Spleen (tissue), 11 donors: ENCODE data around the gene MOB2. TPM values are rescaled to one million over a fixed set of nuclear protein-coding genes. Genes with fewer than 3 reads are reported as not detected.

ENCODE experiments used
- DNase-seq: peaks from one replicate; pipeline ENCODE4 v3.0.0-alpha.2; 2020
- H3K27ac ChIP-seq, 8 donors: fragments of 200-600 bp; sonication (generic) in 7 of 8; 1 replicate in 4 of 8; 2 replicates in 4 of 8; pipeline versions ENCODE4 v1.5.0 to v1.8.0; 2016 to 2021; ENCODE audit warnings: inconsistent platforms in 4 of 8, mild to moderate bottlenecking in 4 of 8, moderate library complexity in 1 of 8
- H3K27me3 ChIP-seq, 7 donors: fragments of 200-600 bp; sonication (generic) in 6 of 7; replicated peaks in 1 of 7; 1 replicate in 4 of 7; 2 replicates in 3 of 7; pipeline versions ENCODE4 v1.5.0 to v1.8.0; 2016 to 2021; ENCODE audit warnings: inconsistent platforms in 3 of 7, mild to moderate bottlenecking in 1 of 7
- H3K36me3 ChIP-seq, 6 donors: fragments of 200-600 bp; sonication (generic) in 5 of 6; 1 replicate in 4 of 6; 2 replicates in 2 of 6; pipeline versions ENCODE4 v1.5.0 to v1.8.0; 2016 to 2021; ENCODE audit warnings: inconsistent platforms in 2 of 6
- H3K4me1 ChIP-seq, 6 donors: fragments of 200-600 bp; sonication (generic) in 5 of 6; 1 replicate in 3 of 6; 2 replicates in 3 of 6; pipeline versions ENCODE4 v1.5.0 to v1.8.0; 2016 to 2021; ENCODE audit warnings: inconsistent platforms in 3 of 6
- H3K4me3 ChIP-seq, 8 donors: fragments of 200-600 bp; sonication (generic) in 7 of 8; 1 replicate in 4 of 8; 2 replicates in 4 of 8; pipeline versions ENCODE4 v1.5.0 to v1.8.0; 2016 to 2021; ENCODE audit warnings: inconsistent platforms in 4 of 8, mild to moderate bottlenecking in 4 of 8, moderate library complexity in 2 of 8
- H3K9me3 ChIP-seq, 8 donors: fragments of 200-600 bp; sonication (generic) in 7 of 8; 1 replicate in 4 of 8; 2 replicates in 4 of 8; pipeline versions ENCODE4 v1.5.0 to v1.8.0; 2016 to 2021; ENCODE audit warnings: inconsistent platforms in 4 of 8
- POLR2A ChIP-seq, 3 donors: fragments of 450-650 bp; IDR thresholded peaks; one replicate each; pipeline ENCODE4 v1.5.1; 2017; ENCODE audit warnings: antibody characterized with exemption in 3 of 3, mild to moderate bottlenecking in 1 of 3
- POLR2AphosphoS5 ChIP-seq, 3 donors: sonication (generic); formaldehyde crosslinking; IDR thresholded peaks; one replicate each; pipeline ENCODE4 v1.5.1; 2017; ENCODE audit warnings: antibody characterized with exemption in 3 of 3
- whole genome bisulfite sequencing, 5 donors: extraction: QIAGEN DNeasy Blood & Tissue Kit in 3 of 5; methylation state at CpG; one replicate each; pipeline versions ENCODE4 v1.1.5 to v1.1.7; 2013 to 2018; 5-methylcytosine and 5-hydroxymethylcytosine counted together
- intact Hi-C: fragments of 100-400 bp; cut with DNase I; formaldehyde crosslinking; loops from one replicate; pipeline ENCODE4 v1.15.0; 2023; ENCODE audit warnings: low total_unique reads
- polyA plus RNA-seq, 3 donors: library from polyadenylated mRNA; stranded (reverse); fragments of 200-250 nt; gene quantifications; one replicate each; pipeline ENCODE4 v1.2.1, GENCODE V29; 2013
- total RNA-seq, 7 donors: library from RNA; depleted of rRNA in 3 of 7; stranded (reverse); fragments of >200 nt in 3 of 7; fragmentation: NEBNext Ultra II Directional in 4 of 7; extraction: Animal tissue kit (Norgen Biotek cat#: 25700) in 4 of 7; gene quantifications; one replicate each; pipeline versions ENCODE4 v1.1.0 to v1.2.1, GENCODE V29; 2016 to 2021
- TF ChIP-seq, protein P1 (sequence below), 11 experiments: fragments of 200-600 bp in 7 of 11; fragments of 450-650 bp in 4 of 11; sonication (generic) in 4 of 11; IDR thresholded peaks in 8 of 11; conservative IDR thresholded peaks in 3 of 11; 1 replicate in 7 of 11; 2 replicates in 4 of 11; pipeline versions ENCODE4 v1.4.0 to v1.8.0; 2016 to 2021; ENCODE audit warnings: antibody characterized with exemption in 11 of 11, inconsistent platforms in 4 of 11, mild to moderate bottlenecking in 1 of 11
- donor health status: healthy with polysubstance abuse.
- donor health status: DM: no; HTN: no; CAD: no; lungs with moderate emphysema.
- donor health status: DM: no; HTN: no; CAD: no.
- donor health status: Bipolar disorder and iron deficiency.
- donor health status: healthy.
- donor health status: DM: no; HTN: no; CAD: no.
- donor health status: DM: yes; HTN: yes; CAD: no.

The MOB2 gene
- total and polyA plus RNA-seq, 10 donors: 28.1 to 51.5 (median 41.5) TPM

DNA sequence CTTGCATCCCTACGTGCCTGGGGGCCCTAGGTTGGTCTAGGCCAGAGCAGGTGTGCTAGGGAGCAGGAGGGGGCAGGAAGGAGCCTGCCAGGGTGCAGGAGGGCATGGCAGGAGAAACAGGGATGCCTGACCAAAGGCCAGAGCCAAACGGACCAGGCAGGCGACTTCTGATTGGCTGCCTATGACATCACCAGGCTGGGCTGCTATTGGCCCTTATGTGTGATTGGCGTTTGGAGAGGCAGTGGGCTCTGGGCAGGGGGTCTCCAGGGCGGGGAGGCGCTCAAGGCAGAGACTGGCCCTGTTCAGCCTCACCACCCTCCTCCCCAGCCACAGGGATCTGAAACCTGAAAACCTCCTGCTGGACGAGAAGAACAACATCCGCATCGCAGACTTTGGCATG lies 44.4 kb downstream of the MOB2 start:
- Histone ChIP-seq H3K9me3 (no peaks in the 10 kb centered on the region), H3K4me1 (peaks cover 0 to 16% (median 2%) of the 10 kb centered on the region in 6 donors), H3K27me3 (peaks cover 0 to 84% (median 4%) of the 10 kb centered on the region in 7 donors), H3K4me3 (no peak overlapping the region), H3K36me3 (no peaks in the 10 kb centered on the region), H3K27ac (no peak overlapping the region)
- no peak for DNase-seq
- TF ChIP-seq, protein P1, sequence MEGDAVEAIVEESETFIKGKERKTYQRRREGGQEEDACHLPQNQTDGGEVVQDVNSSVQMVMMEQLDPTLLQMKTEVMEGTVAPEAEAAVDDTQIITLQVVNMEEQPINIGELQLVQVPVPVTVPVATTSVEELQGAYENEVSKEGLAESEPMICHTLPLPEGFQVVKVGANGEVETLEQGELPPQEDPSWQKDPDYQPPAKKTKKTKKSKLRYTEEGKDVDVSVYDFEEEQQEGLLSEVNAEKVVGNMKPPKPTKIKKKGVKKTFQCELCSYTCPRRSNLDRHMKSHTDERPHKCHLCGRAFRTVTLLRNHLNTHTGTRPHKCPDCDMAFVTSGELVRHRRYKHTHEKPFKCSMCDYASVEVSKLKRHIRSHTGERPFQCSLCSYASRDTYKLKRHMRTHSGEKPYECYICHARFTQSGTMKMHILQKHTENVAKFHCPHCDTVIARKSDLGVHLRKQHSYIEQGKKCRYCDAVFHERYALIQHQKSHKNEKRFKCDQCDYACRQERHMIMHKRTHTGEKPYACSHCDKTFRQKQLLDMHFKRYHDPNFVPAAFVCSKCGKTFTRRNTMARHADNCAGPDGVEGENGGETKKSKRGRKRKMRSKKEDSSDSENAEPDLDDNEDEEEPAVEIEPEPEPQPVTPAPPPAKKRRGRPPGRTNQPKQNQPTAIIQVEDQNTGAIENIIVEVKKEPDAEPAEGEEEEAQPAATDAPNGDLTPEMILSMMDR (IDR thresholded peaks at IDR 0.05 in 8 of 11, conservative IDR thresholded peaks at IDR 0.05 in 3 of 11): no peak
- TF ChIP-seq POLR2AphosphoS5 (IDR thresholded peaks at IDR 0.05): no peak
- WGBS, 5 donors: 38 to 63% (median 47%) methylated on average over 5 to 9 of the region's 9 CpGs
- intact Hi-C loops: no loop called here

DNA sequence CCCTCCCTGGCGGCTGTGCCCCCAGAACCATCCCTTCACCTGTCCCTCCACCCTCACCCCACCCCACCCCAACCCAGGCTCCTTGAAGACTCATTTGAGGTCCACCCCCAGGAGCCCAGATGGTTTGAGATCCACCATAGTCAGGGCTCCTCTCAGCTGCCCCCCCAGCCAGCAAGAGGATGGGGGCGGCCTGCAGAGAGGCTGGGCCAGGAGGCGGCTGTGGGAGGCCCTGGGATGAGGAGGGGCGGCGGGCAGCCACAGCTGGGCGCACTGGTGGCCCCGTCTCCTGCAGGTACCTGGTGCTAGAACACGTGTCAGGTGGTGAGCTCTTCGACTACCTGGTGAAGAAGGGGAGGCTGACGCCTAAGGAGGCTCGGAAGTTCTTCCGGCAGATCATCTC lies 46.1 kb downstream of the MOB2 start:
- Histone ChIP-seq H3K9me3 (no peaks in the 10 kb centered on the region), H3K4me3 (no peak overlapping the region), H3K27ac (no peak overlapping the region), H3K36me3 (no peaks in the 10 kb centered on the region), H3K4me1 (peaks cover 0 to 32% (median 8%) of the 10 kb centered on the region in 6 donors), H3K27me3 (peaks cover 0 to 84% (median 5%) of the 10 kb centered on the region in 7 donors)
- TF ChIP-seq POLR2A (IDR thresholded peaks at IDR 0.05): no peak
- TF ChIP-seq POLR2AphosphoS5 (IDR thresholded peaks at IDR 0.05): no peak
- TF ChIP-seq, protein P1 (IDR thresholded peaks at IDR 0.05 in 8 of 11, conservative IDR thresholded peaks at IDR 0.05 in 3 of 11): no peak
- no peak for DNase-seq
- 76 to 93% (median 87%) methylated on average over 7 to 12 of the region's 12 CpGs for WGBS, 5 donors
- intact Hi-C loops: no loop called here

- Histone ChIP-seq H3K9me3 (no peaks in the 10 kb centered on the region), H3K27ac (no peak overlapping the region), H3K4me1 (peaks cover 0 to 33% (median 8%) of the 10 kb centered on the region in 6 donors), H3K27me3 (peaks cover 0 to 81% (median 5%) of the 10 kb centered on the region in 7 donors), H3K4me3 (no peak overlapping the region), H3K36me3 (no peaks in the 10 kb centered on the region)
- no peak for DNase-seq
- 70 to 88% (median 78%) methylated on average over 6 to 11 of the region's 11 CpGs for WGBS, 5 donors
- TF ChIP-seq POLR2A (IDR thresholded peaks at IDR 0.05): no peak
- intact Hi-C loops: no loop called here
Measured at GRCh38 chr11:1440066-1440465, 46.5 kb downstream of the MOB2 start.

GRCh38 chr11:1439341-1439740 lies 47.2 kb downstream of the MOB2 start:
- TF ChIP-seq, protein P1 (IDR thresholded peaks at IDR 0.05 in 8 of 11, conservative IDR thresholded peaks at IDR 0.05 in 3 of 11): no peak
- TF ChIP-seq POLR2AphosphoS5 (IDR thresholded peaks at IDR 0.05) (no peak), POLR2A (IDR thresholded peaks at IDR 0.05) (no peak)
- Histone ChIP-seq H3K27ac (no peak overlapping the region), H3K4me1 (peaks cover 0 to 33% (median 8%) of the 10 kb centered on the region in 6 donors), H3K27me3 (peaks cover 0 to 81% (median 5%) of the 10 kb centered on the region in 7 donors), H3K4me3 (no peak overlapping the region), H3K9me3 (no peaks in the 10 kb centered on the region), H3K36me3 (no peaks in the 10 kb centered on the region)
- no peak for DNase-seq
- 68 to 93% (median 74%) methylated on average over 3 to 11 of the region's 11 CpGs for WGBS, 5 donors
- intact Hi-C loops: no loop called here

DNA sequence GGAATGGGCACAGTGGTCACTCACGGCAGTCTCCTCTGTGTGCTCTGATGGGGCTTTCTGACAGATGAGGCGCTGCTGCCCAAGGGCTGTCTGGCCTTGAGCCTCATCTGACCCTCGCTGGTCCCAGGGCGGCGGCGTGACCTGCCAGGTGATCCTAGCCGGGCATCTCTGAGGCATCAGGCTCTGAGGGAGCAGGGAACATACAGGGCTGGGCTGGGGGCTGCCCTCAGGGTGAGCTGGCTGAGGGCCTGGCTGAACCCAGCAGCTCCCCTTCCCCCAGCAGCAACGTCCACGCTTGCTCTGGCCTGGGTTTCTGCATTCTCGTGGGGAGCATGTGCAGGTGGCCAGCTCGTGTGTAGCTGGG lies 47.6 kb downstream of the MOB2 start:
- Histone ChIP-seq H3K4me1 (peaks cover 0 to 33% (median 8%) of the 10 kb centered on the region in 6 donors), H3K27me3 (peaks cover 0 to 81% (median 5%) of the 10 kb centered on the region in 7 donors), H3K27ac (no peak overlapping the region), H3K9me3 (no peaks in the 10 kb centered on the region), H3K36me3 (no peaks in the 10 kb centered on the region), H3K4me3 (no peak overlapping the region)
- intact Hi-C loops: no loop called here
- TF ChIP-seq POLR2A (IDR thresholded peaks at IDR 0.05) (no peak), POLR2AphosphoS5 (IDR thresholded peaks at IDR 0.05) (no peak)
- TF ChIP-seq, protein P1 (IDR thresholded peaks at IDR 0.05 in 8 of 11, conservative IDR thresholded peaks at IDR 0.05 in 3 of 11): no peak
- no peak for DNase-seq
- 66 to 95% (median 71%) methylated on average over 3 to 11 of the region's 11 CpGs for WGBS, 5 donors
